NB4 (cell line): ENCODE measurements around the gene EIPR1.

Source experiments
- DNase-seq: peaks from one replicate; pipeline ENCODE4 v3.0.0; 2010; ENCODE audit warnings: low read depth
- H3K4me3 ChIP-seq: one replicate; pipeline ENCODE4 v1.5.1; 2011; ENCODE audit warnings: mild to moderate bottlenecking, low read depth, low read length, moderate library complexity
- CTCF ChIP-seq: IDR thresholded peaks from one replicate; pipeline ENCODE4 v1.5.1; 2012; ENCODE audit warnings: low read depth, low read length
- MAX ChIP-seq: IDR thresholded peaks from 2 replicates; pipeline ENCODE4 v1.6.1; 2011; ENCODE audit warnings: low read depth, low read length
- MYC ChIP-seq: IDR thresholded peaks from 2 replicates; pipeline ENCODE4 v1.6.1; 2011; ENCODE audit warnings: low read depth, low read length
- POLR2A ChIP-seq: IDR thresholded peaks from 2 replicates; pipeline ENCODE4 v1.6.1; 2011; ENCODE audit warnings: mild to moderate bottlenecking; ENCODE audit not compliant: insufficient read length; ENCODE audit errors: extremely low read depth

The EIPR1 gene

GRCh38 chr2:3342324-3342723, 35.3 kb downstream of the EIPR1 start:
- H3K4me3 ChIP-seq, result no peak overlapping the region
- TF ChIP-seq CTCF (no peak), MYC (no peak), MAX (no peak), POLR2A (no peak)
- no peak for DNase-seq

DNA sequence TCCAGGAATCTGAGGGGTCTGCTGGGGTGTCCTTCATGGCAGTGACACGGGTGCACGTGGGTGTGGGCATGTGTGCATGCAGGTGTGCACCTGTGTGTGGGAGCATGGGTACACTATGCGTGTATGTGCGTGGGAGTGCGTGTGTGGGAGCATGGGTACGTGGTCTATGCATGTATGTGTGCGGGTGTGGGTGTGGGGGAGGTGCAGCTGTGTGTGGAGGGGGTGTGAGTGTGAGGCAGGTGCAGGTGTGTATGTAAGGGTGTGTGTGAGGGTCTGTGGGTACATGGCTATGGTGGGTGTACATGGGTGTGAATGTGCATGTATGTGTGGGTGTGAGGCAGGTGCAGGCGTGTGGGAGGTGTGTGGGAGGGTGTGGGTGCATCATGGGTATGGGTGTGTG, 36.3 kb downstream of the EIPR1 start:
- H3K4me3 ChIP-seq, result no peak overlapping the region
- no peak for DNase-seq
- TF ChIP-seq MAX, result no peak
- TF ChIP-seq POLR2A, result no peak
- TF ChIP-seq CTCF, result no peak
- no peak for TF ChIP-seq MYC

GRCh38 chr2:3340144-3340543, 37.5 kb downstream of the EIPR1 start:
- no peak overlapping the region for H3K4me3 ChIP-seq
- no peak for DNase-seq
- TF ChIP-seq CTCF (no peak), MAX (no peak), POLR2A (no peak), MYC (no peak)

GRCh38 chr2:3338340-3338739, 39.3 kb downstream of the EIPR1 start:
- DNase-seq, result no peak
- H3K4me3 ChIP-seq, result no peak overlapping the region
- TF ChIP-seq POLR2A (no peak), CTCF (no peak), MYC (no peak), MAX (no peak)

- TF ChIP-seq POLR2A (no peak), CTCF (no peak), MAX (no peak), MYC (no peak)
- no peak overlapping the region for H3K4me3 ChIP-seq
Measured at GRCh38 chr2:3336844-3337243, 40.8 kb downstream of the EIPR1 start.

More at GRCh38 chr2:3336844-3337243, 40.8 kb downstream of the EIPR1 start:
- DNase-seq, result no peak
